Mucosa of descending colon (tissue), 3 donors: ENCODE data around the gene PDE3A. TPM values are rescaled to one million over a fixed set of nuclear protein-coding genes. Genes with fewer than 3 reads are reported as not detected.

Experiments
- ATAC-seq: fragments of 200-7000 bp; cut with Tn5 transposase; one replicate; pipeline ENCODE4 v1.9.1; 2020; ENCODE audit warnings: mild to moderate bottlenecking, moderate library complexity
- DNase-seq, 3 donors: peaks; one replicate each; pipeline ENCODE4 v3.0.0-alpha.2; 2020
- H3K36me3 ChIP-seq: fragments of 200-600 bp; one replicate; pipeline ENCODE4 v1.8.0; 2021; ENCODE audit warnings: low read depth, mild to moderate bottlenecking
- H3K4me1 ChIP-seq: fragments of 200-600 bp; one replicate; pipeline ENCODE4 v1.8.0; 2021; ENCODE audit warnings: low read depth, mild to moderate bottlenecking
- H3K4me3 ChIP-seq: fragments of 200-600 bp; one replicate; pipeline ENCODE4 v1.8.0; 2021; ENCODE audit warnings: mild to moderate bottlenecking
- H3K9me3 ChIP-seq: fragments of 200-600 bp; one replicate; pipeline ENCODE4 v1.8.0; 2021; ENCODE audit warnings: mild to moderate bottlenecking
- intact Hi-C, 2 donors: fragments of 100-400 bp; cut with DNase I in 1 of 2; cut with micrococcal nuclease in 1 of 2; formaldehyde crosslinking; loops; one replicate each; pipeline versions ENCODE4 v1.11.0 to v1.11.1; 2022; cut with DNase I, micrococcal nuclease
- total RNA-seq, 3 donors: library from RNA; stranded (reverse); fragmentation: NEBNext Ultra II Directional in 2 of 3; extraction: Animal tissue kit (Norgen Biotek cat#: 25700) in 2 of 3; gene quantifications; one replicate each; pipeline versions ENCODE4 v1.2.1 to v1.2.4, GENCODE V29; 2021 to 2023
- TF ChIP-seq, protein P1 (sequence below): fragments of 200-600 bp; IDR thresholded peaks from one replicate; pipeline ENCODE4 v1.8.0; 2022; ENCODE audit warnings: antibody characterized with exemption, mild to moderate bottlenecking
- donor health status: DM: no; HTN: no; CAD: no; lungs with moderate emphysema.
- donor health status: DM: no; HTN: no; CAD: no.
- donor health status: DM: no; HTN: yes; CAD: no.

The PDE3A gene
- total RNA-seq, 3 donors from 2014 or later, result 47.2 to 84.1 (median 83.9) TPM

- ATAC-seq (no peak), DNase-seq (no peak)
- Histone ChIP-seq H3K4me1 (no peaks in the 10 kb centered on the region), H3K36me3 (no peaks in the 10 kb centered on the region), H3K9me3 (no peaks in the 10 kb centered on the region), H3K4me3 (no peak overlapping the region)
- TF ChIP-seq, protein P1, sequence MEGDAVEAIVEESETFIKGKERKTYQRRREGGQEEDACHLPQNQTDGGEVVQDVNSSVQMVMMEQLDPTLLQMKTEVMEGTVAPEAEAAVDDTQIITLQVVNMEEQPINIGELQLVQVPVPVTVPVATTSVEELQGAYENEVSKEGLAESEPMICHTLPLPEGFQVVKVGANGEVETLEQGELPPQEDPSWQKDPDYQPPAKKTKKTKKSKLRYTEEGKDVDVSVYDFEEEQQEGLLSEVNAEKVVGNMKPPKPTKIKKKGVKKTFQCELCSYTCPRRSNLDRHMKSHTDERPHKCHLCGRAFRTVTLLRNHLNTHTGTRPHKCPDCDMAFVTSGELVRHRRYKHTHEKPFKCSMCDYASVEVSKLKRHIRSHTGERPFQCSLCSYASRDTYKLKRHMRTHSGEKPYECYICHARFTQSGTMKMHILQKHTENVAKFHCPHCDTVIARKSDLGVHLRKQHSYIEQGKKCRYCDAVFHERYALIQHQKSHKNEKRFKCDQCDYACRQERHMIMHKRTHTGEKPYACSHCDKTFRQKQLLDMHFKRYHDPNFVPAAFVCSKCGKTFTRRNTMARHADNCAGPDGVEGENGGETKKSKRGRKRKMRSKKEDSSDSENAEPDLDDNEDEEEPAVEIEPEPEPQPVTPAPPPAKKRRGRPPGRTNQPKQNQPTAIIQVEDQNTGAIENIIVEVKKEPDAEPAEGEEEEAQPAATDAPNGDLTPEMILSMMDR, result no peak
- intact Hi-C loops, result no loop called here
Observed at GRCh38 chr12:20469756-20470155, 101.4 kb downstream of the PDE3A start.

DNA sequence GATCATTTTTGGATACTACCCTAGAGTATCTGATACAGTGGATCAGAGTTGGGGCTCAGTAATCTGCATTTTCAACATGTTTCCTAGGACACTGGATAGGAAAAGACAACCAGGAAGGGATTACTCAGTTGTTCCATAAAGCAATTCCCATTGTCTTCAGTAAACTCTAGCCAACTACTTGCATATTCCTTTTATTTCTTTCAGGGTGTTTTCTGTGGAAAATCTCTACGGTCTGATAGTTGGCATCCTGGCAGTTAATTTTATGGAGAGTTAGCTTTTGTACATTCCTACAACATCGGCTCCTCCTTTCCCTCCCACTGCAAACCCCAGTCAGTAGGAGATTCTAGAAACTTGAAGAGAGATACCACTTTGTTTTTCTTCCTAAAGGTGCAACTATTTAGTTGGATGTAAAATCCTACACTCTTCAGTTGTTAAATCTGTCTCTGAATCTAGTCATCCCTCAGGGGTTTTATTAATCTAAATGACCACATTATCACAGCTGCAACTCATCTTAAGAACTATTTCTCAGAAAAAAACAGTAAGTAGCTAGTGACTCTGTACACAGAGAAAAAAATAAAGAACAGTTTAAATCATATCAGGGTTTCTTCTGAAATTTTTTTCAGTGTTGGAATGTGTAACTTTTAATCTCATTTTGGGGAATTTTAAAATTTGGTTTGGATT, 103.9 kb downstream of the PDE3A start:
- TF ChIP-seq, protein P1, result no peak
- ATAC-seq (no peak), DNase-seq (no peak)
- Histone ChIP-seq H3K4me1 (no peaks in the 10 kb centered on the region), H3K4me3 (no peak overlapping the region), H3K9me3 (no peaks in the 10 kb centered on the region), H3K36me3 (no peaks in the 10 kb centered on the region)
- intact Hi-C loops, result no loop called here

DNA sequence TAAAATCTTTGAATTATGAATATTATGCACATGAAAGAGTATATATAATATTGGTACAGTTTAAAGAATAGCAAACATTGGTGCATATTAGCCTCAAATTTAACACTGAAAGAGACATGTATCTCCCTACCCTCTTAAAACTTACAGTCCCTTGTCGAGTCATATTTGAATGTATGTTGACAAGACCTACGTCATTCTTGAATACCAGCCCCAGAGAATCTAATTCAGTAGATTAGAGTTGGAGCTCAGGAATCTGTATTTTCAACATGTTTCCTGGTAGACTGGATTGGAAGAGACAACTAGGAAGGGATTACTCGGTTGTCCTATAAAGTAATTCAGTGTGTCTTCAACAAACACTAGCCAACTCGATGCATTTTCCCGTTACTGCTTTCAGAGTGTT, 104.8 kb downstream of the PDE3A start:
- ATAC-seq (no peak), DNase-seq (no peak)
- no peak overlapping the region for H3K4me3 ChIP-seq
- no peaks in the 10 kb centered on the region for H3K36me3 ChIP-seq
- TF ChIP-seq, protein P1, result no peak
- no peaks in the 10 kb centered on the region for H3K9me3 ChIP-seq
- H3K4me1 ChIP-seq, result no peaks in the 10 kb centered on the region
- intact Hi-C loops, result no loop called here

- ATAC-seq (no peak), DNase-seq (no peak)
- TF ChIP-seq, protein P1, result no peak
- no peaks in the 10 kb centered on the region for H3K4me1 ChIP-seq
- no peaks in the 10 kb centered on the region for H3K36me3 ChIP-seq
- H3K4me3 ChIP-seq, result no peak overlapping the region
- H3K9me3 ChIP-seq, result no peaks in the 10 kb centered on the region
- intact Hi-C loops, result no loop called here
Observed at GRCh38 chr12:20474016-20474415, 105.7 kb downstream of the PDE3A start.

GRCh38 chr12:20474443-20474842, 106.1 kb downstream of the PDE3A start:
- DNase-seq, result no peak
- Histone ChIP-seq H3K4me1 (no peaks in the 10 kb centered on the region), H3K9me3 (no peaks in the 10 kb centered on the region), H3K4me3 (no peak overlapping the region), H3K36me3 (no peaks in the 10 kb centered on the region)
- no peak for ATAC-seq
- intact Hi-C loops, result no loop called here
- TF ChIP-seq, protein P1, result no peak

DNA sequence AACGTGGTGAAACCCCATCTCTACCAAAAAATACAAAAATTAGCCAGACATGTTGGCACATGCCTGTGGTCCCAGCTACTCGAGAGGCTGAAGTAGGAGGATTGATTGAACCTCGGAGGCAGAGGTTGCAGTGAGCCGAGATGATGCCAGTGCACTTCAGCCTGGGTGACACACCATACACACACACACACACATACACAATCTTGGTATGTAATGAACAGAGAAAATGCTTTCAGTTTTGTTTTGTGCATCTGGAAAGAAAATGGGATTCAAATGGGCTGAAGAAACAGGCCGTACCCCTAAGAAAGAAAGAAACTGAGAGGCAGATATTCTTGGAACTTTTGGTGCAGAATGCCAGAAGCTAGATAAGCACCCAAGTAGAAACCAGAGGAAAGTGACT, 107.2 kb downstream of the PDE3A start:
- ATAC-seq (no peak), DNase-seq (no peak)
- Histone ChIP-seq H3K36me3 (no peaks in the 10 kb centered on the region), H3K4me3 (no peak overlapping the region), H3K4me1 (no peaks in the 10 kb centered on the region), H3K9me3 (no peaks in the 10 kb centered on the region)
- TF ChIP-seq, protein P1, result no peak
- intact Hi-C loops, result no loop called here
